Sigmoid colon (tissue), 4 donors: Measurements from ENCODE around the gene RAP2B.

ENCODE experiments used
- CTCF ChIP-seq, 4 experiments: fragments of 450-650 bp in 3 of 4; fragments of 200-600 bp in 1 of 4; IDR thresholded peaks; one replicate each; pipeline ENCODE4 v1.5.1; 2016 to 2019; ENCODE audit warnings: antibody characterized with exemption in 4 of 4, mild to moderate bottlenecking in 3 of 4, moderate library complexity in 2 of 4
- EP300 ChIP-seq, 4 donors: sonication (generic); formaldehyde crosslinking; IDR thresholded peaks; one replicate each; pipeline ENCODE4 v1.6.1; 2017; ENCODE audit warnings: antibody characterized with exemption in 4 of 4
- POLR2A ChIP-seq, 2 donors: fragments of 450-650 bp; IDR thresholded peaks; one replicate each; pipeline ENCODE4 v1.6.1; 2016; ENCODE audit warnings: antibody characterized with exemption in 2 of 2, mild to moderate bottlenecking in 2 of 2, moderate library complexity in 2 of 2
- POLR2AphosphoS5 ChIP-seq, 4 donors: sonication (generic); formaldehyde crosslinking; IDR thresholded peaks; one replicate each; pipeline ENCODE4 v1.6.1; 2017; ENCODE audit warnings: antibody characterized with exemption in 4 of 4

- TF ChIP-seq CTCF (IDR thresholded peaks at IDR 0.05) (no peak), POLR2A (IDR thresholded peaks at IDR 0.05) (no peak), EP300 (IDR thresholded peaks at IDR 0.05) (no peak), POLR2AphosphoS5 (IDR thresholded peaks at IDR 0.05) (no peak)
These were observed 31.6 kb upstream of the RAP2B start for GRCh38 chr3:153130312-153130977.
